Gastroesophageal sphincter (tissue), 3 donors: ENCODE data around the gene ACOXL.

ENCODE experiments used
- CTCF ChIP-seq, 4 experiments: fragments of 200-600 bp in 2 of 4; fragments of 450-650 bp in 2 of 4; sonication (generic) in 1 of 4; IDR thresholded peaks; one replicate each; pipeline ENCODE4 v1.5.1; 2017 to 2019; ENCODE audit warnings: antibody characterized with exemption in 4 of 4, mild to moderate bottlenecking in 2 of 4, moderate library complexity in 2 of 4
- EP300 ChIP-seq: sonication (generic); formaldehyde crosslinking; IDR thresholded peaks from one replicate; pipeline ENCODE4 v1.6.1; 2017; ENCODE audit warnings: antibody characterized with exemption, mild to moderate bottlenecking
- POLR2A ChIP-seq, 2 donors: fragments of 450-650 bp; IDR thresholded peaks; one replicate each; pipeline ENCODE4 v1.6.1; 2017; ENCODE audit warnings: antibody characterized with exemption in 2 of 2, mild to moderate bottlenecking in 2 of 2, moderate library complexity in 1 of 2
- POLR2AphosphoS5 ChIP-seq: sonication (generic); formaldehyde crosslinking; IDR thresholded peaks from one replicate; pipeline ENCODE4 v1.6.1; 2017; ENCODE audit warnings: antibody characterized with exemption

- TF ChIP-seq CTCF (IDR thresholded peaks at IDR 0.05) (no peak), POLR2A (IDR thresholded peaks at IDR 0.05) (no peak), POLR2AphosphoS5 (no peak), EP300 (no peak)
These were observed 278.8 kb downstream of the ACOXL start for GRCh38 chr2:111011218-111011617.
